ENCODE data around the gene EVC. TPM values are rescaled to one million over a fixed set of nuclear protein-coding genes. Genes with fewer than 3 reads are reported as not detected.
A peak's percentile ranks its signal among the peaks of the same experiment; 100 is the strongest.

Gene EVC
- total and polyA plus RNA-seq, 8 donors = 18.8 to 36.2 (median 31.3) TPM

DNA sequence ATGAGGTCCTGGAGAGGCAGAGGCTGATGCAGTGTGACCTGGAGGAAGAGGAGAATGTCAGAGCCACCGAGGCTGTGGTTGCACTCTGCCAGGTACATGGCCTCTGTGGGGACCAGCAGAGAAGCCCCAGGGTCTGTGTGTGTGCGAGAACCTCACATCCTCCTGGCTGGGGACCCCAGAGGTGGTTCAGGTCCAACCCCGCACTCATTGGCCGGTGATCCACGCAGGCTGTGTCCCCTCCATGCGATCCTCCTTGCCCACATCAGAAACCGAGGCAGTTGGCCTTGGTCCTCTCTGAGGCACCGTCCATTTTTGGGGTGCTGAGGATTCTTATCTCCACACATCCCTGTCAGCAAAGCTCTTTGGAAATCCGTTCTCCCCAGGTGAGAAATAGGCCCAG, 45.3 kb downstream of the EVC start:
- Histone ChIP-seq H3K27me3 (no peaks in the 10 kb centered on the region), H3K9me3 (no peaks in the 10 kb centered on the region), H3K4me3 (no peak overlapping the region), H3K36me3 (peaks cover 0 to 30% of the 10 kb centered on the region in 2 donors), H3K4me1 (no peaks in the 10 kb centered on the region), H3K27ac (no peak overlapping the region)
- DNase-seq = peak in 1 of 4 donors; percentile 51
- TF ChIP-seq, protein P1, sequence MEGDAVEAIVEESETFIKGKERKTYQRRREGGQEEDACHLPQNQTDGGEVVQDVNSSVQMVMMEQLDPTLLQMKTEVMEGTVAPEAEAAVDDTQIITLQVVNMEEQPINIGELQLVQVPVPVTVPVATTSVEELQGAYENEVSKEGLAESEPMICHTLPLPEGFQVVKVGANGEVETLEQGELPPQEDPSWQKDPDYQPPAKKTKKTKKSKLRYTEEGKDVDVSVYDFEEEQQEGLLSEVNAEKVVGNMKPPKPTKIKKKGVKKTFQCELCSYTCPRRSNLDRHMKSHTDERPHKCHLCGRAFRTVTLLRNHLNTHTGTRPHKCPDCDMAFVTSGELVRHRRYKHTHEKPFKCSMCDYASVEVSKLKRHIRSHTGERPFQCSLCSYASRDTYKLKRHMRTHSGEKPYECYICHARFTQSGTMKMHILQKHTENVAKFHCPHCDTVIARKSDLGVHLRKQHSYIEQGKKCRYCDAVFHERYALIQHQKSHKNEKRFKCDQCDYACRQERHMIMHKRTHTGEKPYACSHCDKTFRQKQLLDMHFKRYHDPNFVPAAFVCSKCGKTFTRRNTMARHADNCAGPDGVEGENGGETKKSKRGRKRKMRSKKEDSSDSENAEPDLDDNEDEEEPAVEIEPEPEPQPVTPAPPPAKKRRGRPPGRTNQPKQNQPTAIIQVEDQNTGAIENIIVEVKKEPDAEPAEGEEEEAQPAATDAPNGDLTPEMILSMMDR (IDR thresholded peaks at IDR 0.05) = no peak
- ATAC-seq = no peak
- intact Hi-C loops (cut with DNase I) = no loop called here

DNA sequence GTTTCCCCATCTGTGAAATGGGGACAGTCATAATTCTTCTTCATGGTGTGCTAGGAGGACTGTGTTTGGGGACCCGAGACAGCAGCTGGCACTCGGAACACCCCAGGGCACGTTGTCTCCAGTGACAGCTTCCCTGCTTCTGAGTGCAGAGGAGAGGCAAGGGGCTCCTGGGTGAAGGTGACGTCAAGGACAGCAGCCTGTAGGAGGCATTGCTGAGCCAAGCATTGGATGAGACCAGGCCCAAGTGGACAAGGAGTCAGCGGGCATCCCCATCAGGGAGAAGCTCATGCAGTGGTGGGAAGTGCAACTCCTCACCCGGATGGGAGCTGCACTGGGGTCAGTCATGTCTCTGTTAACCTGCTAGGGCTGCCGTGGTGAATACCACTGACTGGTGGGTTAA, 46.1 kb downstream of the EVC start:
- TF ChIP-seq, protein P1 (IDR thresholded peaks at IDR 0.05) = no peak
- ATAC-seq (no peak), DNase-seq (no peak)
- no peaks in the 10 kb centered on the region for H3K27me3 ChIP-seq
- no peak overlapping the region for H3K27ac ChIP-seq
- H3K36me3 ChIP-seq = peaks cover 0 to 30% of the 10 kb centered on the region in 2 donors
- no peaks in the 10 kb centered on the region for H3K9me3 ChIP-seq
- intact Hi-C loops (cut with DNase I) = no loop called here
- no peak overlapping the region for H3K4me3 ChIP-seq
- H3K4me1 ChIP-seq = no peaks in the 10 kb centered on the region

DNA sequence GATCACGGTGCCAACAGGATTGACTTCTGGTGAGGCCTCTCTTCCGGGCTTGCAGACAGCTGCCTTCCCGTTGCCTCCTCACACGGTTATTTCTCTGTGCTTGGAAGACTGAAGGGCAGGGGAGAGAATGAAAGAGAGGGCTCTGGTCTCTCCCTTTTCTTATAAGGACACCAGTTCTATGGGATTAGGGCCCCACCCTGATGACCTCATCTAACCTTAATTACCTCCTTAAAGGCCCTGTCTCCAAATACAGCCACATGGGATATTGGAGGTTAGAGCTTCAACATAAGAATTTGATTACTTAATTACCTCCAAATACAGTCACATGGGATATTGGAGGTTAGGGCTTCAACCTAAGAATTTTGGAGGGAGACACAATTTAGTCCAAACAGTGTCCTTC, 46.5 kb downstream of the EVC start:
- Histone ChIP-seq H3K36me3 (peaks cover 0 to 30% of the 10 kb centered on the region in 2 donors), H3K27me3 (no peaks in the 10 kb centered on the region), H3K4me3 (no peak overlapping the region), H3K4me1 (no peaks in the 10 kb centered on the region), H3K27ac (no peak overlapping the region), H3K9me3 (no peaks in the 10 kb centered on the region)
- intact Hi-C loops (cut with DNase I) = no loop called here
- no peak for DNase-seq
- no peak for ATAC-seq
- TF ChIP-seq, protein P1 (IDR thresholded peaks at IDR 0.05) = no peak

DNA sequence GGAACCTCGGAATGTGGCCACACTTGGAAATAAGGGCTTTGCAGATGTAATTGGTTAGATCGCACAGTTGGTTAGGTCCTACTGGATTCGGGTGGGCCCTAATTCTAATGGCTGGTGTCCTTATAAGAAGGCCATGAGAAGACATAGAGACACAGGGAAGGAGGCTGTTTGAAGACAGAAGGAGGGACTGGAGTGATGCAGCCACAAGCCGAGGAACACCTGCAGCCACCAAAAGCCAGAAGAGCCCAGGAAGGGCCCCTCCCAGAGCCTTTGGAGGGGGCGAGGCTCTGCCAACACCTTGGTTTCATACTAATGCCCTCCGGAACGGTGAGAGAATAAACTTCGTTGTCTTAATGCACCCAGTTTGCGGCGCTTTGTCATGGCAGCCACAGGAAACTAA, 47.0 kb downstream of the EVC start:
- Histone ChIP-seq H3K36me3 (peaks cover 0 to 30% of the 10 kb centered on the region in 2 donors), H3K9me3 (no peaks in the 10 kb centered on the region), H3K27ac (no peak overlapping the region), H3K4me3 (no peak overlapping the region), H3K27me3 (no peaks in the 10 kb centered on the region), H3K4me1 (no peaks in the 10 kb centered on the region)
- intact Hi-C loops (cut with DNase I) = no loop called here
- TF ChIP-seq, protein P1 (IDR thresholded peaks at IDR 0.05) = no peak
- no peak for ATAC-seq
- no peak for DNase-seq

DNA sequence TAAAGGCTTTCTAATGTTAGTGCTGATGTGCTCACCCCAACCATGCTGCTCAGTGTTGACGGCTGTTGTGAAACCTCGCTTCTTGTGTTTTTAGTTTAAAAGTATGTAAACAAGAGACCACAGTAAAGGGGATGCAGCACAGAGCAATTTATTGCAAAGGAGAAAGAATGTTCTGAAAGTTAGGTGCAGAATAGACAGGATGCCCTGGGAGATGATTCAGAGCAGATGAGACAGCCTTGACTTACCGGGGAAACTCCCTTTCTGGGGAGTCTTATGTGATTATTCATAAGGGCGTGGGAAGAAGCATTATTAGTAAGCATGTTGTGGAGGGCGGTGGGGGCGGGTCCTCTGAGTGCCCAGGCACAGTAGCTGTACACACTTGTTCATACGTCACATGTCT, 47.7 kb downstream of the EVC start:
- H3K27me3 ChIP-seq = no peaks in the 10 kb centered on the region
- peaks cover 0 to 30% of the 10 kb centered on the region in 2 donors for H3K36me3 ChIP-seq
- H3K4me3 ChIP-seq = no peak overlapping the region
- intact Hi-C loops (cut with DNase I) = no loop called here
- H3K27ac ChIP-seq = no peak overlapping the region
- H3K9me3 ChIP-seq = no peaks in the 10 kb centered on the region
- no peaks in the 10 kb centered on the region for H3K4me1 ChIP-seq
- ATAC-seq (peak; percentile 39), DNase-seq (no peak)
- TF ChIP-seq, protein P1 (IDR thresholded peaks at IDR 0.05) = no peak

Data from left lung (tissue), 10 donors.